HEK293 (cell line): ENCODE results near the gene FXYD6.

Source experiments
- CTCF ChIA-PET: fragments of 350-600 bp; formaldehyde crosslinking; extraction: SDS; loops from one replicate; lab custom pipeline; 2021; ENCODE audit warnings: antibody characterized with exemption; lab: Yijun Ruan, JAX
- POLR2A ChIA-PET: fragments of 300-600 bp; formaldehyde crosslinking; extraction: SDS; loops from one replicate; lab custom pipeline; 2020; ENCODE audit warnings: antibody characterized with exemption, inconsistent platforms; lab: Yijun Ruan, JAX
- H3K27ac ChIP-seq: fragments of 200-500 bp; sonication (Bioruptor generic); 2 replicates; pipeline ENCODE4 v1.5.1; 2014; ENCODE audit warnings: low read depth, low read length, control low read depth, inconsistent platforms; ENCODE audit errors: extremely low read depth
- H3K36me3 ChIP-seq, 2 experiments: fragments of 200-500 bp in 1 of 2; sonication (Bioruptor generic) in 1 of 2; 1 replicate in 1 of 2; 2 replicates in 1 of 2; pipeline ENCODE4 v1.5.1; 2014 to 2017; ENCODE audit warnings: inconsistent platforms in 2 of 2, low read length in 2 of 2; ENCODE audit not compliant: control insufficient read depth in 2 of 2, insufficient read depth in 1 of 2
- H3K4me1 ChIP-seq: fragments of 200-500 bp; sonication (Bioruptor generic); 2 replicates; pipeline ENCODE4 v1.5.1; 2014; ENCODE audit warnings: mild to moderate bottlenecking, low read length, inconsistent platforms; ENCODE audit not compliant: control insufficient read depth, insufficient read depth
- H3K4me3 ChIP-seq: 2 replicates; pipeline ENCODE4 v1.5.1; 2011; ENCODE audit warnings: low read depth, mild to moderate bottlenecking, control low read depth, low read length, moderate library complexity
- H3K9me3 ChIP-seq: fragments of 200-500 bp; sonication (Bioruptor generic); 2 replicates; pipeline ENCODE4 v1.5.1; 2014; ENCODE audit warnings: low read depth, low read length, inconsistent platforms; ENCODE audit not compliant: control insufficient read depth, insufficient read depth
- BCL11B ChIP-seq: fragments of 450-650 bp; formaldehyde crosslinking; IDR thresholded peaks from 2 replicates; pipeline ENCODE4 v1.5.1; 2016; ENCODE audit warnings: low read depth, missing biosample characterization, missing genetic modification characterization
- HOXC10 ChIP-seq: sonication (generic); formaldehyde crosslinking; IDR thresholded peaks from 2 replicates; pipeline ENCODE4 v1.8.1; 2023; ENCODE audit warnings: mild to moderate bottlenecking, missing genetic modification reagents
- REPIN1 ChIP-seq: fragments of 450-650 bp; formaldehyde crosslinking; IDR thresholded peaks from 2 replicates; pipeline ENCODE4 v1.5.1; 2017; ENCODE audit warnings: missing biosample characterization, missing genetic modification characterization, low read depth
- SALL2 ChIP-seq: fragments of 450-650 bp; formaldehyde crosslinking; IDR thresholded peaks from 2 replicates; pipeline ENCODE4 v1.5.0; 2017; ENCODE audit warnings: missing biosample characterization, mild to moderate bottlenecking, missing genetic modification characterization, borderline replicate concordance
- SCRT2 ChIP-seq: fragments of 450-650 bp; formaldehyde crosslinking; IDR thresholded peaks from 2 replicates; pipeline ENCODE4 v1.5.1; 2016; ENCODE audit warnings: missing biosample characterization, missing genetic modification characterization
- SETDB1 ChIP-seq: IDR thresholded peaks from one replicate; pipeline ENCODE4 v1.6.1; 2017; ENCODE audit warnings: mild to moderate bottlenecking, low read length, moderate library complexity, mixed read lengths; ENCODE audit not compliant: insufficient read length
- ZNF2 ChIP-seq: fragments of 450-650 bp; formaldehyde crosslinking; IDR thresholded peaks from 2 replicates; pipeline ENCODE4 v1.5.1; 2016; ENCODE audit warnings: missing biosample characterization, missing genetic modification characterization
- ZNF266 ChIP-seq: fragments of 450-650 bp; formaldehyde crosslinking; IDR thresholded peaks from 2 replicates; pipeline ENCODE4 v1.5.1; 2016; ENCODE audit warnings: missing biosample characterization, missing genetic modification characterization, low read depth
- ZNF302 ChIP-seq: fragments of 450-650 bp; formaldehyde crosslinking; IDR thresholded peaks from 2 replicates; pipeline ENCODE4 v1.5.1; 2016; ENCODE audit warnings: missing biosample characterization, missing genetic modification characterization, low read depth
- ZNF311 ChIP-seq: fragments of 450-650 bp; formaldehyde crosslinking; IDR thresholded peaks from 2 replicates; pipeline ENCODE4 v1.5.1; 2017; ENCODE audit warnings: missing biosample characterization, missing genetic modification characterization, borderline replicate concordance
- ZNF514 ChIP-seq: fragments of 450-650 bp; formaldehyde crosslinking; IDR thresholded peaks from 2 replicates; pipeline ENCODE4 v1.5.1; 2016; ENCODE audit warnings: missing biosample characterization, missing genetic modification characterization
- ZNF529 ChIP-seq: fragments of 450-650 bp; formaldehyde crosslinking; IDR thresholded peaks from 2 replicates; pipeline ENCODE4 v1.5.1; 2017; ENCODE audit warnings: missing genetic modification characterization, missing biosample characterization; ENCODE audit not compliant: insufficient replicate concordance
- ZNF558 ChIP-seq: fragments of 450-650 bp; formaldehyde crosslinking; IDR thresholded peaks from 2 replicates; pipeline ENCODE4 v1.5.1; 2016; ENCODE audit warnings: missing biosample characterization, missing genetic modification characterization
- ZNF768 ChIP-seq: fragments of 450-650 bp; formaldehyde crosslinking; IDR thresholded peaks from 2 replicates; pipeline ENCODE4 v1.5.1; 2018; ENCODE audit warnings: missing biosample characterization, mild to moderate bottlenecking, missing genetic modification characterization
- ZNF843 ChIP-seq: fragments of 450-650 bp; formaldehyde crosslinking; IDR thresholded peaks from 2 replicates; pipeline ENCODE4 v1.5.1; 2016; ENCODE audit warnings: missing biosample characterization, missing genetic modification characterization
- ZSCAN30 ChIP-seq: fragments of 450-650 bp; IDR thresholded peaks from 2 replicates; pipeline ENCODE4 v1.5.1; 2018; ENCODE audit warnings: missing biosample characterization, mild to moderate bottlenecking, missing genetic modification characterization, moderate library complexity
- ZXDB ChIP-seq: fragments of 450-650 bp; formaldehyde crosslinking; IDR thresholded peaks from 2 replicates; pipeline ENCODE4 v1.5.1; 2016; ENCODE audit warnings: missing biosample characterization, missing genetic modification characterization
- TF ChIP-seq, protein P1 (sequence below): fragments of 450-650 bp; formaldehyde crosslinking; IDR thresholded peaks from 2 replicates; pipeline ENCODE4 v1.5.1; 2016; ENCODE audit warnings: missing biosample characterization, missing genetic modification characterization
- TF ChIP-seq, protein P2 (sequence below): fragments of 450-650 bp; formaldehyde crosslinking; IDR thresholded peaks from 2 replicates; pipeline ENCODE4 v1.5.1; 2016; ENCODE audit warnings: missing biosample characterization, missing genetic modification characterization
- TF ChIP-seq, protein P3 (sequence below): fragments of 450-650 bp; formaldehyde crosslinking; IDR thresholded peaks from 2 replicates; pipeline ENCODE4 v1.5.1; 2016; ENCODE audit warnings: missing biosample characterization, missing genetic modification characterization
- TF ChIP-seq, protein P4 (sequence below): fragments of 450-650 bp; formaldehyde crosslinking; IDR thresholded peaks from 2 replicates; pipeline ENCODE4 v1.5.1; 2016; ENCODE audit warnings: missing biosample characterization, missing genetic modification characterization

The FXYD6 gene

DNA sequence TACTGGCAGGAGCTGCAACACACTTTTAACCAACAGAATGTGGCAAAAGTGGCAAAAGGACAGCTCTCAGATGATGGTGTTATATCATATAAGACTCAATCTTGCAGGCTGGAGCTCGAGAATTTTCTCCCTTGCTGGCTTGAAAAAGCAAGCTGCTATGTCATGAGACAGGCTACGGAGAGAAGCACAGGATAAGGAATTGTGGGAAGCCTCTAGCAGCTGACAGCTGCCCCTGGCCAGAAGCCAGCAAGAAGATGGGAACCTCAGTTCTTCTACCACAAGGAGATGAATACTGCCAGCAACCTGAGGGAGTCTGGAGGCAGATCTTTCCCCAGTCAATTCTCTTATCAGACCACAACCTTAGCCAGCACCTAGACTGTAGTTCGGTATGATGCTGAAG lies 24.6 kb downstream of the FXYD6 start:
- Histone ChIP-seq H3K27ac (no peak overlapping the region), H3K4me1 (no peaks in the 10 kb centered on the region), H3K4me3 (no peak overlapping the region), H3K9me3 (no peaks in the 10 kb centered on the region), H3K36me3 (no peaks in the 10 kb centered on the region)
- ChIA-PET POLR2A (no interaction called here), CTCF (interaction anchor here (0.5 to 4.0 kb wide), 3 partner anchors 43 to 201 kb away, joined by 3 to 17 read pairs (median 4); no protein-coding TSS in a partner anchor)
- TF ChIP-seq, protein P1, sequence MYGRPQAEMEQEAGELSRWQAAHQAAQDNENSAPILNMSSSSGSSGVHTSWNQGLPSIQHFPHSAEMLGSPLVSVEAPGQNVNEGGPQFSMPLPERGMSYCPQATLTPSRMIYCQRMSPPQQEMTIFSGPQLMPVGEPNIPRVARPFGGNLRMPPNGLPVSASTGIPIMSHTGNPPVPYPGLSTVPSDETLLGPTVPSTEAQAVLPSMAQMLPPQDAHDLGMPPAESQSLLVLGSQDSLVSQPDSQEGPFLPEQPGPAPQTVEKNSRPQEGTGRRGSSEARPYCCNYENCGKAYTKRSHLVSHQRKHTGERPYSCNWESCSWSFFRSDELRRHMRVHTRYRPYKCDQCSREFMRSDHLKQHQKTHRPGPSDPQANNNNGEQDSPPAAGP (tag by site-specific recombination) = no peak
- no peak for TF ChIP-seq SCRT2 (tag by site-specific recombination)
- TF ChIP-seq ZXDB = no peak
- TF ChIP-seq ZNF529 = no peak
- TF ChIP-seq ZNF266 = no peak
- TF ChIP-seq, protein P2, sequence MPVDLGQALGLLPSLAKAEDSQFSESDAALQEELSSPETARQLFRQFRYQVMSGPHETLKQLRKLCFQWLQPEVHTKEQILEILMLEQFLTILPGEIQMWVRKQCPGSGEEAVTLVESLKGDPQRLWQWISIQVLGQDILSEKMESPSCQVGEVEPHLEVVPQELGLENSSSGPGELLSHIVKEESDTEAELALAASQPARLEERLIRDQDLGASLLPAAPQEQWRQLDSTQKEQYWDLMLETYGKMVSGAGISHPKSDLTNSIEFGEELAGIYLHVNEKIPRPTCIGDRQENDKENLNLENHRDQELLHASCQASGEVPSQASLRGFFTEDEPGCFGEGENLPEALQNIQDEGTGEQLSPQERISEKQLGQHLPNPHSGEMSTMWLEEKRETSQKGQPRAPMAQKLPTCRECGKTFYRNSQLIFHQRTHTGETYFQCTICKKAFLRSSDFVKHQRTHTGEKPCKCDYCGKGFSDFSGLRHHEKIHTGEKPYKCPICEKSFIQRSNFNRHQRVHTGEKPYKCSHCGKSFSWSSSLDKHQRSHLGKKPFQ (tag by site-specific recombination) = no peak
- no peak for TF ChIP-seq ZNF302 (tag by site-specific recombination)
- TF ChIP-seq BCL11B (tag by site-specific recombination) = no peak
- no peak for TF ChIP-seq ZNF843 (tag by site-specific recombination)
- no peak for TF ChIP-seq ZNF2 (tag by site-specific recombination)
- TF ChIP-seq ZNF768 (tag by site-specific recombination) = no peak
- TF ChIP-seq, protein P3, sequence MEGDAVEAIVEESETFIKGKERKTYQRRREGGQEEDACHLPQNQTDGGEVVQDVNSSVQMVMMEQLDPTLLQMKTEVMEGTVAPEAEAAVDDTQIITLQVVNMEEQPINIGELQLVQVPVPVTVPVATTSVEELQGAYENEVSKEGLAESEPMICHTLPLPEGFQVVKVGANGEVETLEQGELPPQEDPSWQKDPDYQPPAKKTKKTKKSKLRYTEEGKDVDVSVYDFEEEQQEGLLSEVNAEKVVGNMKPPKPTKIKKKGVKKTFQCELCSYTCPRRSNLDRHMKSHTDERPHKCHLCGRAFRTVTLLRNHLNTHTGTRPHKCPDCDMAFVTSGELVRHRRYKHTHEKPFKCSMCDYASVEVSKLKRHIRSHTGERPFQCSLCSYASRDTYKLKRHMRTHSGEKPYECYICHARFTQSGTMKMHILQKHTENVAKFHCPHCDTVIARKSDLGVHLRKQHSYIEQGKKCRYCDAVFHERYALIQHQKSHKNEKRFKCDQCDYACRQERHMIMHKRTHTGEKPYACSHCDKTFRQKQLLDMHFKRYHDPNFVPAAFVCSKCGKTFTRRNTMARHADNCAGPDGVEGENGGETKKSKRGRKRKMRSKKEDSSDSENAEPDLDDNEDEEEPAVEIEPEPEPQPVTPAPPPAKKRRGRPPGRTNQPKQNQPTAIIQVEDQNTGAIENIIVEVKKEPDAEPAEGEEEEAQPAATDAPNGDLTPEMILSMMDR = no peak

DNA sequence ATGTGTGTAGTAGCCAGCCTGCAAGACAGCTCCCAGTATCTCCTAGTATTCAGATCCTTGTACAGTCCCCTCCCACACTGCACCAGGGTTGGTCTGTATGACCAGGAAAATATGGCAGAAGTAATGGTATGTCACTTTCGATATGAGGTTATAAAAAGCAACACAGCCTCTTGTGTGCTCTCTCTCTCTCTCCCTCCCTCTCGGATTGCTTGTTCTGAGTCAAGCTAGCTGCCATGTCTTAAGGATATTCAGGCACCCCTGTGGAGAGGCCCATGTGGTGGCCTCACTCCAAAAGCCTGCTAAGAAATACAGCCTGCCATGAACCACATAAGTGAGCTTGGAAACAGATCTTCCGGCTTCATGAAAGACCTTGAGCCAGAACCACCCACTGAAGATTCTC lies 25.4 kb downstream of the FXYD6 start:
- CTCF ChIA-PET = interaction anchor here (0.5 to 4.0 kb wide), 2 partner anchors 42 to 96 kb away, joined by 3 to 17 read pairs; no protein-coding TSS in a partner anchor
- no peak overlapping the region for H3K27ac ChIP-seq
- no peaks in the 10 kb centered on the region for H3K36me3 ChIP-seq
- no peaks in the 10 kb centered on the region for H3K9me3 ChIP-seq
- POLR2A ChIA-PET = no interaction called here
- H3K4me3 ChIP-seq = no peak overlapping the region
- no peaks in the 10 kb centered on the region for H3K4me1 ChIP-seq
- TF ChIP-seq REPIN1 (tag by site-specific recombination) (no peak), HOXC10 (no peak), ZNF311 (tag by site-specific recombination) (no peak), ZNF514 (no peak), SETDB1 (no peak), ZNF558 (no peak), SALL2 (no peak), ZSCAN30 (tag by site-specific recombination) (no peak)
- TF ChIP-seq, protein P4, sequence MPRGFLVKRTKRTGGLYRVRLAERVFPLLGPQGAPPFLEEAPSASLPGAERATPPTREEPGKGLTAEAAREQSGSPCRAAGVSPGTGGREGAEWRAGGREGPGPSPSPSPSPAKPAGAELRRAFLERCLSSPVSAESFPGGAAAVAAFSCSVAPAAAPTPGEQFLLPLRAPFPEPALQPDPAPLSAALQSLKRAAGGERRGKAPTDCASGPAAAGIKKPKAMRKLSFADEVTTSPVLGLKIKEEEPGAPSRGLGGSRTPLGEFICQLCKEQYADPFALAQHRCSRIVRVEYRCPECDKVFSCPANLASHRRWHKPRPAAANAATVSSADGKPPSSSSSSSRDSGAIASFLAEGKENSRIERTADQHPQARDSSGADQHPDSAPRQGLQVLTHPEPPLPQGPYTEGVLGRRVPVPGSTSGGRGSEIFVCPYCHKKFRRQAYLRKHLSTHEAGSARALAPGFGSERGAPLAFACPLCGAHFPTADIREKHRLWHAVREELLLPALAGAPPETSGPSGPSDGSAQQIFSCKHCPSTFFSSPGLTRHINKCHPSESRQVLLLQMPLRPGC (tag by site-specific recombination) = no peak
